ENCODE results near the gene ZNF365.
A peak's percentile ranks its signal among the peaks of the same experiment; 100 is the strongest.
"Not testable (repeated sequence)": the region's sequence is repeated elsewhere in the genome, so short reads cannot be mapped to it uniquely, and the experiment has no call there.

ZNF365 gene, protein sequence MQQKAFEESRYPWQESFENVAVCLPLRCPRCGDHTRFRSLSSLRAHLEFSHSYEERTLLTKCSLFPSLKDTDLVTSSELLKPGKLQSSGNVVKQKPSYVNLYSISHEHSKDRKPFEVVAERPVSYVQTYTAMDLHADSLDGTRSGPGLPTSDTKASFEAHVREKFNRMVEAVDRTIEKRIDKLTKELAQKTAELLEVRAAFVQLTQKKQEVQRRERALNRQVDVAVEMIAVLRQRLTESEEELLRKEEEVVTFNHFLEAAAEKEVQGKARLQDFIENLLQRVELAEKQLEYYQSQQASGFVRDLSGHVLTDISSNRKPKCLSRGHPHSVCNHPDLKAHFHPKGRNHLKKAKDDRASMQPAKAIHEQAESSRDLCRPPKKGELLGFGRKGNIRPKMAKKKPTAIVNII

GRCh38 chr10:62373995-62374861 is at the start of gene ZNF365:
TSS of gene ZNF365 (plus strand) at chr10:62374369. CDS start at chr10:62376194, 1,825 bp downstream.
- peak; percentile 46 for DNase-seq

- DNase-seq = no peak
These were observed 48.0 kb upstream of the ZNF365 start for GRCh38 chr10:62326176-62326575.

- peak; percentile 25 for DNase-seq
These were observed 46.3 kb upstream of the ZNF365 start for GRCh38 chr10:62327885-62328284.

GRCh38 chr10:62330213-62330612 is 44.0 kb upstream of the ZNF365 start:
- no peak for DNase-seq

DNA sequence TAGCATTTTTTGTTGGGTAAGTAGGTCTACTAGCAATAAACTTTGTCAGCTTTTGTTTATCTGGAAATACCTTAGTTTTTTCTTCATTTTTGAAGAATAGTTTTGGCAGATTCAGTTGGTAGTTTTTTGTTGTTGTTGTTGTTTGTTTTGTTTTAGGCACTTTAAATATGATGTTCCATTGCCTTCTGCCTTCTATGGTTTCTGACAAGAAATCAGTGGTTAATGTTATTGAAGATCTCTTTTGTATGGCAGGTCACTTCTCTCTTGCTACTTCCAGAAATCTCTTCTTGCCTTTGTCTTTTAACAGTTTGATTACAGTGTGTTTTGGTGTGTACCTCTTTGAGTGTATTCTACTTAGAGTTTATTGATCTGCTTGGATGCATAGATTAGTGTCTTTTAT is 41.8 kb upstream of the ZNF365 start:
- DNase-seq = no peak

GRCh38 chr10:62333135-62333889 is 40.9 kb upstream of the ZNF365 start:
- no peak for DNase-seq

DNA sequence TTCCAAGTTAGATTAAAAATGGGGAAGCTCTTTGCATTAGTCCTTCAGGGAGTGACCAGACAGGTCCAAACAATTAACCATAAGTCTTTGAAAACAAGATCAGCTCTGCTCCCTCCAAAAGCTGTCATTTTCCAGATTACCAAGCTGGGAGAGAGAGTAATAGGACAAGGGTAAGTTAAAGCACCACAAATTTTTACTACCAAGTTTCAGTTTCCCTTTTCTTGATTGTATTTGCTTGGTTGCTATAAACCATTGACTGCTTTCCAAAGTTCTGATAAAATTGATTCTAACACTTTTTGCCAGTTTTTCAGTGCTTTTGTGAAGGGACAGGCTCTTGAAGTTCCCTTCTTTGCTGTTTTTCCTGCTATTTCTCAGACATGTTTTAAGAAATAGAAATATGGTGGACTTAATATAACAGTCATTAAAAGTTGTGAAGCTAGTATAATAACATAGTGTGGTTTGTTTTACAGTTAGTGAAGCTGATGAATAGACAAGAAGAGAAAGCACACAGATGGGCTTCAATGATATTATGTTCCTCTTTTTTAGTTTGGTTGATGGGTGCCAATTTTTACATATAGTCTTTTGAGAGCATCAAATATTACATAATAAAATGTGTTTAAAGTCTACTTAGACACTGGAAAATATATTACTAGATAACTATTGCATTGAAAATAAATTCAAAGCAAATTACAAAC is 40.0 kb upstream of the ZNF365 start:
- no peak for DNase-seq

- DNase-seq = peak; percentile 12
These were observed 38.8 kb upstream of the ZNF365 start for GRCh38 chr10:62335326-62335725.

DNA sequence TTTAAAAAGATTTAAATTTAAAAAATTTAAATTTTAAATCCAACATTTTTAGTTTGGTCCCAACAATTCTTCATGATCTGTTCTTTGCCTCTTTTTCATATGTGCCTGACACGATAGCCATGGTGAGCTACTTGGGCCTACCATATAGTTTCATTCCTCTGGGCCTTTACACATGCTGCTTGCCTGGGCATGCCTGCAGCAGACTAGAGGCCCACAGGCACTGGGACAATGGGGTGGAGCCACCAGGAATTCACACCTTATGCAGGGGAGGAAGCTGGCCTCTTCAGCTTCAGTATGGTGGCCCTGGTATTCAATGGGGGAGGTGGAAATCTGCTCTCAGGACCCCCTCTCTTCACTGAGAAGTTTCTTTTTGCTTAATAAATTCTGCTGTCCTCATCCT is 37.8 kb upstream of the ZNF365 start:
- no peak for DNase-seq

GRCh38 chr10:62341419-62341818 is 32.8 kb upstream of the ZNF365 start:
- DNase-seq = no peak

DNA sequence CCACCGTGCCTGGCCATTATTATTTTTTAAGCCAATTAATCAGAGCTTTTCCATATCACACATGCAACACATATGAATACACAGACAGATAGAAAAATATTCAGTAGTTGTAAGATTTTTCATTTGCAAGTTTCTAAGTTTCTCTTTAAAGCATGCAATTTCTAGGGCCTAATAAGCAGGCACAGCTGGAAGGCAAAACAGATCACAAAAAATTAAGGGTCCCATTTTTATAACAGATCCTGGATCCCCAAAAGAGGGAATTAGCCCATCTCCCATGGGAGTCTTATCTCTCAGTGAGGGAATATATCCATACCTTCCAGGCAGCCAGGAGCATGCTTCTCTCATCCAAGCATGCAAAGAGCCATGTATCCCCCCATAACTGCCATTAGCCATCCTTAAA is 31.2 kb upstream of the ZNF365 start:
- DNase-seq = no peak

DNA sequence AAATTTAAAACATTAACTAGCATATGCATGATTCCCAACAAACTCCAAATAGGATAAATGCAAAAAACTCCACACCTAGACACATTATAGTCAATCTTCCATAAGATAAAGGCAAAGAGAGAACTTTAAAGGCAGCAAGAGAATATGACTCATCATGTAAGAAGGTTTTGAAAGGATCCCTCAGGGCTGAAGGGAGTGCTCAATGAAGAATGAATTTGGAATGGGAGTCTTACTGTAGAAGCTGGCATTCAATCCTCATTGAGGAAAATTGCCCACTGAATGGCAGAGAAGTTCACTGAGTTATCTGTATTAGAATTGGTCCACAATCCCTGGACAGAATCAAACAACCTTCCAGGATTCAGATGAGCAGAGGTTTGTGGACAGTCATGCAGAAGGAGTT is 26.1 kb upstream of the ZNF365 start:
- no peak for DNase-seq

- peak; percentile 63 for DNase-seq
These were observed 21.7 kb upstream of the ZNF365 start for GRCh38 chr10:62352356-62352970.

DNA sequence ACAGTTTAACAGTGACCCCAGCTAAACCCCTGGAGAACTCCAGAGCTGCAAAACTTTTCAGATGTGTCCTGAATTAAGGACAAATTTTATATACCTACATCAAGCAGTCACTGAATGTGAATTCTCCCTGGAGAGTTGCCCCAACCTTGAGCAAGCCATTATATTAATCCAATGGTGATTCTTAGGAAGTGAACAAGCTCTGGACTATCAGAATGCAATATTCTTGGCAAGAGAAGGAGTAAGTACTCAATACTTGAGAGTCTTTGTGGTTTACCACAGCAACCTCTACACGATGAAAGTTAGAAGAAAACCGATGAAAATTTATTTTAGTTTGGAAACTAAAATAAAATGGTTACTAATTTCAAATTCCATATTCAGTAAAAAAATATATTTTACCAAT is 19.3 kb upstream of the ZNF365 start:
- peak; percentile 54 for DNase-seq

DNA sequence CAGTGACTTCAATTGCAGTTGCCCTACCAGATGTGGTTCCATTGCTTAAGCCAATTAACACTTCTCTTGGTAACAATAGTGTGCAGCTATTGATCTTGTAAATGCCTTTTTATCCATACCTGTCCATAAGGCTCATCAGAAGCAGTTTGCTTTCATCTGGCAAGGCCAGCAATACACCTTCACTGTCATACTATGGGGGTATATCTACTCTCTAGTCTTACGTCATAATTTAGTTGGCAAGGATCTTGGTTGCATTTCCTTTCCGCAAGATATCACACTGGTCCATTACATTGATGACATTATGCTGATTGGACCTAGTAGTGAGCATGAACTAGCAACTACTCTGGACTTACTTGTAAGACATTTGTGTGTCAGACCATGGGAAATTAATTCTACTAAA is 17.7 kb upstream of the ZNF365 start:
- no peak for DNase-seq

DNA sequence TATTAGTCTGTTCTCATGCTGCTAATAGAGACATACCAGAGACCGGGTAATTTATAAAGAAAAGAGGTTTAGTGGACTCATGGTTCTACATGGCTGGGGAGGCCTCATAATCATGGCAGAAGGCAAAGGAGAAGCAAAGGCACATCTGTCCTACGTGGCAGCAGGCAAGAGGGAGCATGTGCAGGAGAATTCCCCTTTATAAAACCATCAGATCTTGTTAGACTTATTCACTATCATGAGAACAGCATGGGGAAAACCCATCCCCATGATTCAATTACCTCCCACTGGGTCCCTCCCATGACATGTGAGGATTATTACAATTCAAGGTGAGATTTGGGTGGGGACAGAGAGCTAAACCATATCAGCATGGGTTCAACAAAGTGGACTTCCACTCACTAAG is 16.0 kb upstream of the ZNF365 start:
- not testable (repeated sequence) for DNase-seq

- DNase-seq = no peak
These were observed 552 bp upstream of the ZNF365 start for GRCh38 chr10:62373639-62373994.

DNA sequence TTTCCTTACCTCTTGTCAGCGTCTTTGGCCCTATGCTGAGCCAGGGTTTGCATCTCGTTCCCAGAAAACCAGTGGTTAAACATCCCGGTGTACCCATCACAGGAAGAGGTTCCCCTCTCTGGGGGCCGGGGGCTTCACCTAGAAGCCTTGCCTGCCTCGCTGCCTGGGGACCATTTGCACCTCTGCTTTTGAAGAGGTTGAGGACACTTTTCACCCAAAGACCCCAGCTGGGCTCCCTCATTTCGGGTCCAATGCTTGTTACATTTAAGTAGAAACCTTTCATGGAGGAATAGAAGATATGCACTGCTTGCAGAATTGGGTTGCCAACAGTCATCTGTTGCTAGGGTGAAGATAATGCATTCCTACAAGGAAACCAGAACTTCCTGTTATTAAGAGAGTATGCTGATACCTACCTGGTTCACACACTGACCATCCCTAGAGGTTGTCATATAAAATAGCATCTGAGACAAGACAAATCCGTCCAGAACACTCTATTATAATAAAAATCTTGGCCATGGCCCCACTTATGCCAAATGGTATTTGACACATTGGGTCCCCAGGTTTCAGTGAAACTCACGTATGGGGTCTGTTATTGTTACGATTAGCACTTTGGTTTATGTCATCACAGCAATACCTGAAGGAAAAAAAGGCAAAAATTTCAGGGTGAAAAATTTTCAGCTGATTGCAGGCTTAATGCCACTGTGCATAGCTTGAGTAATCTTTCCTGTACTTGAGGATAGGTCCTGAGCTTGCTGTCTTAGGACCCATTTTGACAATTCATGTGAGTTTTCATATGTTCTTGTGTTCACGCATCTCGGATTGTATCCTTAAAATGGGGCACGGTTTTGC is 917 bp downstream of the ZNF365 start:
- DNase-seq = no peak

- no peak for DNase-seq
These were observed 2.2 kb downstream of the ZNF365 start for GRCh38 chr10:62376071-62377025.

- DNase-seq = no peak
These were observed 2.9 kb downstream of the ZNF365 start for GRCh38 chr10:62377026-62377415.
